Measurements from ENCODE around the gene TECR.
A peak's percentile ranks its signal among the peaks of the same experiment; 100 is the strongest.
"Not testable (repeated sequence)": the region's sequence is repeated elsewhere in the genome, so short reads cannot be mapped to it uniquely, and the experiment has no call there.

Gene TECR

GRCh38 chr19:14529254-14530004 lies at the start of gene TECR:
TECR (plus strand) TSS chr19:14529594; CDS start chr19:14529697, 103 bp downstream.
- peak; percentile 100 for DNase-seq (ENCODE audit: low read depth in 3 of 3)

- DNase-seq (ENCODE audit: low read depth in 3 of 3): peak; percentile 42 to 66 (median 46)
Measured at GRCh38 chr19:14479975-14480699, 49.3 kb upstream of the TECR start.

- DNase-seq (ENCODE audit: low read depth in 3 of 3): no peak
Measured at GRCh38 chr19:14480700-14481079, 48.7 kb upstream of the TECR start.

- DNase-seq (ENCODE audit: low read depth in 3 of 3): no peak
Measured at GRCh38 chr19:14482172-14482941, 47.0 kb upstream of the TECR start.

GRCh38 chr19:14487370-14488125 lies 41.8 kb upstream of the TECR start:
- DNase-seq (ENCODE audit: low read depth in 3 of 3): no peak

- DNase-seq (ENCODE audit: low read depth in 3 of 3): no peak
Measured at GRCh38 chr19:14492756-14493337, 36.5 kb upstream of the TECR start.

GRCh38 chr19:14494411-14494810 lies 35.0 kb upstream of the TECR start:
- DNase-seq (ENCODE audit: low read depth in 3 of 3): no peak

- DNase-seq (ENCODE audit: low read depth in 3 of 3): no peak
Measured at GRCh38 chr19:14494910-14495671, 34.3 kb upstream of the TECR start.

GRCh38 chr19:14495672-14496028 lies 33.7 kb upstream of the TECR start:
- DNase-seq (ENCODE audit: low read depth in 3 of 3): no peak

GRCh38 chr19:14496029-14496833 lies 33.2 kb upstream of the TECR start, which contains the start of gene GIPC1:
GIPC1 (minus strand) TSS chr19:14496127; CDS start chr19:14482976, 13,151 bp downstream.
- peak; percentile 66 to 81 (median 70) for DNase-seq (ENCODE audit: low read depth in 3 of 3)

- no peak for DNase-seq (ENCODE audit: low read depth in 3 of 3)
Measured at GRCh38 chr19:14496834-14497227, 32.6 kb upstream of the TECR start.

GRCh38 chr19:14497228-14497921 lies 32.0 kb upstream of the TECR start:
- DNase-seq (ENCODE audit: low read depth in 3 of 3): no peak

- no peak for DNase-seq (ENCODE audit: low read depth in 3 of 3)
Measured at GRCh38 chr19:14502334-14503092, 26.9 kb upstream of the TECR start.

- DNase-seq (ENCODE audit: low read depth in 3 of 3): no peak
Measured at GRCh38 chr19:14503285-14503684, 26.1 kb upstream of the TECR start.

- DNase-seq (ENCODE audit: low read depth in 3 of 3): not testable (repeated sequence)
Measured at GRCh38 chr19:14504575-14504974, 24.8 kb upstream of the TECR start.

- DNase-seq (ENCODE audit: low read depth in 3 of 3): peak in 1 of 3 experiments; percentile 71
Measured at GRCh38 chr19:14505488-14506239, 23.7 kb upstream of the TECR start.

GRCh38 chr19:14507704-14508542 lies 21.5 kb upstream of the TECR start:
- DNase-seq (ENCODE audit: low read depth in 3 of 3): no peak

Data from stimulated activated CD4-positive, alpha-beta T cell treated with anti-CD3 and anti-CD28 coated beads, TNF-alpha, amount 100 ng/mL, for 24 hours (primary cell).